DOHH2 (cell line): ENCODE results near the gene MT1H.

Experiments used
- CTCF ChIP-seq: fragments of 200-600 bp; sonication (generic); IDR thresholded peaks from one replicate; pipeline ENCODE4 v1.5.1; 2014; ENCODE audit warnings: antibody characterized with exemption, mild to moderate bottlenecking, low read depth, low read length; ENCODE audit not compliant: poor library complexity, severe bottlenecking
- EZH2phosphoT487 ChIP-seq: fragments of 200-600 bp; sonication (generic); IDR thresholded peaks from 2 replicates; pipeline ENCODE4 v1.6.1; 2017; ENCODE audit warnings: borderline replicate concordance, mild to moderate bottlenecking, antibody characterized with exemption, low read length, moderate library complexity, mixed read lengths

- TF ChIP-seq CTCF: no peak
- no peak for TF ChIP-seq EZH2phosphoT487
Observed at GRCh38 chr16:56649820-56650219, 19.8 kb upstream of the MT1H start.
